GM12891 (cell line): ENCODE results near the gene TFAP2D.
A peak's percentile ranks its signal among the peaks of the same experiment; 100 is the strongest.

ENCODE experiments used
- DNase-seq: peaks from one replicate; pipeline ENCODE4 v3.0.0; 2011; ENCODE audit warnings: low spot score; ENCODE audit not compliant: insufficient read length
- FAIRE-seq: peaks from 2 replicates; lab custom pipeline; 2011; peaks lifted over from hg19 to GRCh38; lab: Jason Lieb, UNC
- PAX5 ChIP-seq: IDR thresholded peaks from 2 replicates; pipeline ENCODE4 v1.6.1; 2011; ENCODE audit warnings: low read length, moderate library complexity, mild to moderate bottlenecking; ENCODE audit not compliant: insufficient read depth, severe bottlenecking
- POLR2A ChIP-seq: IDR thresholded peaks from 2 replicates; pipeline ENCODE4 v1.6.1; 2011; ENCODE audit warnings: low read depth, low read length, control low read depth
- POLR2AphosphoS5 ChIP-seq: IDR thresholded peaks from 2 replicates; pipeline ENCODE4 v1.6.1; 2011; ENCODE audit warnings: low read depth, low read length, control low read depth
- POU2F2 ChIP-seq: IDR thresholded peaks from 2 replicates; pipeline ENCODE4 v1.6.1; 2011; ENCODE audit warnings: low read depth, mild to moderate bottlenecking, control low read depth, low read length, moderate library complexity
- SPI1 ChIP-seq: IDR thresholded peaks from 2 replicates; pipeline ENCODE4 v1.6.1; 2011; ENCODE audit warnings: low read depth, low read length, control low read depth
- TAF1 ChIP-seq: IDR thresholded peaks from 2 replicates; pipeline ENCODE4 v1.6.1; 2011; ENCODE audit warnings: low read depth, low read length, control low read depth

The TFAP2D gene

DNA sequence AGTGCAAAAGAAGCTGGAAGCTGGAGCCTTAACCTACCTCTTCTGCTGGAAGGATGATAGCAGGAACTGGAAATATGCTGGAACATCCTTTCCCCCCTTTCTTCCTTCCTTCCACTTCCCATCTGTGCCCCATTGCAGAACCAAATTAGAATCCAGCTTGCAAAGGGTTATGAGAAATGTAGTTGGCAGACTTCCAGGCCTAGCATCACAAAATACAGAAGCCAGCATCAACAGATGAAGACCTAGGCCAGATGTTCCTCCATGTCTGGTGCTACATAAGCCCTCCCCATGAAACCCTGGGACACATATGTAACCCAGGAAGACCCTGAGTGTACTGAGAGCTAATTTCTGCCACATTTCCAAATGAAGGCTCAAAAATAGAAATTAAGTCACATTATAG is 65.4 kb downstream of the TFAP2D start:
- DNase-seq (no peak), FAIRE-seq (no peak)
- TF ChIP-seq POLR2AphosphoS5 (no peak), POLR2A (no peak), PAX5 (no peak), TAF1 (no peak), SPI1 (no peak), POU2F2 (no peak)

DNA sequence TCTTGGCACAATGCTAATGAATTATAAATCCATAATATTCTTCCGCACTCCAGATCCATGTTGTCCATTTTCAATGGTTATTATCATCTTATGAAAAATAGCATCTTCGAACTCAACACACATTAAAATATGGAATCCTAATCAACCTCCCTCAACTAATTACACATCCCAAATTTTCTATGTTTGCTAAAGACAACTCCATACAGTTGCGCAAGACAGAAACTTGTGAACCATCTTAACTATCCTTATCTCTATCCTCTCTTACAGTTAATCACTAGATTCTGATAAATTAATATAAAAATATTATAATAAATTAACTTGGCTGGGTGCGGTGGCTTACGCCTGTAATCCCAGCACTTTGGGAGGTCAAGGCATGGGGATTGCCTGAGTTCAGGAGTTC is 67.1 kb downstream of the TFAP2D start:
- FAIRE-seq: no peak
- TF ChIP-seq POU2F2 (no peak), POLR2AphosphoS5 (no peak), SPI1 (no peak), TAF1 (no peak), PAX5 (no peak), POLR2A (no peak)
- no peak for DNase-seq

DNA sequence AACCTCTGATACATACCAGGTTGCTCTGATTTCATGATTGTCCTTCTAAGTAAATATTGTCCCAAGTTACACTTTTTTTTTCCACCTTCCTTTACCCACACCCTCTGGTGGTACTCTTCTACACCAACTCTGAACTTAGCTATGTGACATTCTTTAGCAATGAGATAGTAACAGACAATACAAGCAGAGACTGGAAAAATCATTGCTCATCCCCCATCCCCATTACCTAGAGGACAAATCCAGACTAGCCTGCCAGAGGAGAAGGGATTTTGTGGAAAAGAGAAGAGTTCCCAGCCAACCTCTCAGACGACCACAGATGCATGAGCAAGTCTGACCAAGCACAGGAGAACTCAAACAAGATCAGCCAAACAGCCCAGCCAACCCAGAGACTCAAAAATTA is 72.6 kb downstream of the TFAP2D start:
- TF ChIP-seq POU2F2 (no peak), TAF1 (no peak), POLR2A (no peak), PAX5 (no peak), POLR2AphosphoS5 (no peak), SPI1 (no peak)
- FAIRE-seq (no peak), DNase-seq (no peak)

DNA sequence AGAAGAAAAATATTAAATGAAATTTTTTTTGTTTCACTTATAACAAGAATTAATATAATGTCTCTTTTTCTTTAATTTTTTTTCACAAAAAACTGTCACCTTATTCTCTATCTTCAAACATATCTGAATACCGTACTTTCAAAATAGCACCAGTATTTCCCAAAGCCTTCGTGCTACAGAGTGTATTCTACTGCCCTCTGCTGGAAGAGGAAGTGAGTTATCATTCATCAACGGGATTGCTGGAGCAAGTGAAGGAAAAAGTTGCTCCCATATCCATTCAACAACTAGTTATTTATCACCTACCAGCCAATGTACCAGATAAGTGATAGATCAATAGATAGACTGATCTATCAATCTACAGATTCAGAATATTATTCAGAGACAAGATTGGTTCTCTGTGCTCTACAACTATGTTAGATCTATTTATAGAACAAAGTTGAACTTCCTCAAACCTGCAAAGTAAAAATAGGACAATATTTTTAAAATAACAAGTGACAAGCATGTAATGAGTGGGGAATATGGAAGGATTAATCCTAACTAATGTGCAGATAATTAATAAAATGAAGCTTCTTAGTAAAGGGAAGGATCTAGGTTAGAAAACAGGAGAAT is 78.7 kb downstream of the TFAP2D start:
- no peak for TF ChIP-seq POLR2AphosphoS5
- TF ChIP-seq SPI1: peak; percentile 49
- DNase-seq (no peak), FAIRE-seq (peak; percentile 52)

DNA sequence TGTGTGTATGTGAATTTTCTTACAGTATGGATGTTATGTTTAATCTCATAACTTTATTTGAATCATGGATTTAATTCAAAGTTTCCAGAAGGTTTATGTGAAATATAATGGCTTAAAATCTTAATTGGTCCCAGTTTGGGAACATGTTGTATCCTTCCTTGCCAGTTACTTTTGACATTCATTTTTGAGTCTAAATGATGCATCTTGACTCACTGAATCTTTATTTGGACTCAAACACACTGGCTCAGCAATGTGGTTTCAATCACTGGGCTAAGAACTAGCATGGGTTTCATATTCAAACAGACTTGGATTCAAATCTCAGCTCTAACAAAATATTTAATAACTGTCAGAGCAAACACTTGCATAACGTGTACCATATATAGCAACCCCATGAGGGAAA is 79.4 kb downstream of the TFAP2D start:
- DNase-seq (no peak), FAIRE-seq (no peak)
- TF ChIP-seq PAX5 (no peak), POLR2A (no peak), SPI1 (no peak), POU2F2 (no peak), TAF1 (no peak), POLR2AphosphoS5 (no peak)

DNA sequence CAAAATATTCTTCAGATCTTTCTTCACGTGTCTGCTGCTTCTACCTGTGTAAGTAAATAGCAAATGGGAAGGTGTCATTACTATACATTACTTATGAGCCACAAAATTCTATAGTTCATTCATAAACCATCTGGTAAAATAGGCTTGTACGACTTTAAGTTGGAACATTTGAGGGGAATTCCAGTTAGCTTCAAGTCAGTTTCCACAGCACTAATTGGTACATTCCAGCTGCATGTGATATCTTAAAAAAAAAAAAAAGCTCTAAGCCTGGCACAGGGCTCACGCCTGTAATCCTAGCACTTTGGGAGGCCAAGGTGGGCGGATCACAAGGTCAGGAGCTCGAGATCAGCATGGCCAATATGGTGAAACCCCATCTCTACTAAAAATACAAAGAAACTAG is 82.2 kb downstream of the TFAP2D start:
- no peak for TF ChIP-seq TAF1
- no peak for TF ChIP-seq PAX5
- TF ChIP-seq POU2F2: no peak
- TF ChIP-seq POLR2A: no peak
- no peak for TF ChIP-seq POLR2AphosphoS5
- TF ChIP-seq SPI1: no peak
- FAIRE-seq: no peak
- DNase-seq: no peak

DNA sequence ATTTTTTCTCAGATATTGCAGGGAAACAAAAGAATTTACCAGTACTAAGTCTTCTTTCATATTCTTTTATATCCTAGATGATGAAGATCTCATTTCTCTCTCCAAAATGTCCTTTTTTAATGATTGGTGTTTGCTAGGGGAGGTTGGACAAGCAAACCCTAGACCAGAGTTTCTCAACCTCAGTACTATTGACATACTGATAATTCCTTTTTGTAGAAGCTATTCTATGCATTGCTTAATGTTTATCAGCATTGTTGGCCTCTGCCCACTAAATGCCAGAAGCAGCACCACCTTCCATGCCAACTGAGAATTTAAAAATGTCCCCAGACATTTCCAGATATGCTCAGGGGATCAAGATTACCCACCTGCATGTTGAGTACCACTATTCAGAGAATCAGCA is 91.0 kb downstream of the TFAP2D start:
- TF ChIP-seq PAX5: no peak
- TF ChIP-seq TAF1: no peak
- no peak for TF ChIP-seq POLR2A
- FAIRE-seq (no peak), DNase-seq (no peak)

DNA sequence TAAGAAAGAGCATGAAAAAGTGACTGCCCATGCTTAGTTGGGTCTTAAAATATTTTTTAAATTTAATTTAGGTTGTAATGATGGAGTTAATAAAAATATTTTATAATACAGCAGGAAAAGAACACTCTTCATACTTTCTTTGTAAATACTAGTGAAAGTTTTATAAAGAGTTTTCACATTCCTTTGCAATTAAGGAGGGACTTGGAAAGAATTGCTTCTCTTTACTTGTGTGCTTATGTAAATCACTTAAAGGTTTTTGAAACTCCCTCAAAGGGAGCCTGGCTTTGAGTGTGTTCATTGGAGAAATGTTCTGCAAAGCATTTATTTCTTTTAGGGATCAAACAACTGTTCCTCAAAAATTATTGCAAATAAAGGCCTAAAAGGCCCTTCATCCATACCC is 93.7 kb downstream of the TFAP2D start:
- FAIRE-seq: no peak
- no peak for DNase-seq
- TF ChIP-seq POLR2AphosphoS5: no peak
- TF ChIP-seq PAX5: no peak
- no peak for TF ChIP-seq POLR2A
- TF ChIP-seq POU2F2: no peak
- TF ChIP-seq SPI1: no peak
- no peak for TF ChIP-seq TAF1

DNA sequence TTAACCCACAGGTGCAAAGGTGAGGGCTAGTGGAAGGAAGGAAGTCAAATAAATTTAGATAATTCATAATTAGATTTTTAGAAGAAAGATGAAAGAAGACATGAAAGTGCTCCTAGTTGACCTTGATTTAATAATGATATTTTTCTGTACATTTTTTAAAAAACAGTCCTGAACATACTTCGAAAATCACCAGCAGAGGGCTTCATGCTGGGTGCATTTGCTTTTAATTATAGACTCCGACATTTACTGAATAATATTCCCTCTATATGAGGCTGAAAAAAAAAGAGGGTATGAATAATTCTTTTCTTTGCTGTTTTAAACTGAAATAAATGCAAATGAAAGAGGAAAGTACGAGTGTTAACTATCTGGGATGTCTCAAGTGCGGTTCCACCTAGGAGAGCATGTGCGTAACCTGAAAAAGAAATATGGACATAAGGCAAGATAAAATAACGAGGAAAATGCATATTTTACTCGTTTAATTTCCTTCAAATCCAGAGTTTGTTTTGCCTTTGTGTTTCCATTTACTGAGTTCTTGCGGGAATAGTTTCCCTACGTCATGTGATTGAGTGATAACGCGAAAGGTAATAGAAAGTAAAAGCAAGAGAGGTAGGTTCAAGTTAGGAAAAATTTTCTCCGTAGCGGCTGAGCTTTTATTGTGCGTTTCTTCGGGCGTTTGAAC is 102.2 kb downstream of the TFAP2D start:
- no peak for FAIRE-seq
- TF ChIP-seq PAX5 (no peak), POLR2A (no peak), SPI1 (no peak), POU2F2 (no peak), POLR2AphosphoS5 (no peak), TAF1 (no peak)
- DNase-seq: no peak
